CD8-positive, alpha-beta memory T cell (primary cell): Measurements from ENCODE around the gene G6PC3. TPM values are rescaled to one million over a fixed set of nuclear protein-coding genes. Genes with fewer than 3 reads are reported as not detected.
"Not testable (repeated sequence)": the region's sequence is repeated elsewhere in the genome, so short reads cannot be mapped to it uniquely, and the experiment has no call there.

Experiments
- CTCF ChIA-PET: fragments of 350-600 bp; sonication (Branson Sonifier 250); formaldehyde crosslinking; loops from one replicate; lab custom pipeline; 2021; ENCODE audit warnings: antibody characterized with exemption; lab: Charles Lee
- POLR2A ChIA-PET: fragments of 350-600 bp; sonication (Branson Sonifier 250); formaldehyde crosslinking; loops from one replicate; lab custom pipeline; 2021; ENCODE audit warnings: antibody characterized with exemption; lab: Charles Lee
- DNase-seq, 5 donors: peaks; one replicate each; pipeline versions ENCODE4 v3.0.0 to v3.0.0-alpha.2; 2020 to 2022; ENCODE audit warnings: mixed read lengths in 1 of 5
- H3K27ac ChIP-seq: one replicate; pipeline ENCODE4 v1.7.0; 2013; ENCODE audit warnings: low read depth, mild to moderate bottlenecking, low read length, moderate library complexity
- H3K27me3 ChIP-seq: 2 replicates; pipeline ENCODE4 v1.7.0; 2013; ENCODE audit warnings: low read length, mild to moderate bottlenecking; ENCODE audit not compliant: insufficient read depth, poor library complexity, severe bottlenecking
- H3K36me3 ChIP-seq: 2 replicates; pipeline ENCODE4 v1.7.0; 2013; ENCODE audit warnings: mild to moderate bottlenecking, low read length, moderate library complexity; ENCODE audit not compliant: insufficient read depth
- H3K4me1 ChIP-seq: 2 replicates; pipeline ENCODE4 v1.7.0; 2013; ENCODE audit warnings: mild to moderate bottlenecking, low read length, moderate library complexity; ENCODE audit not compliant: insufficient read depth
- H3K4me3 ChIP-seq: 2 replicates; pipeline ENCODE4 v1.7.0; 2013; ENCODE audit warnings: mild to moderate bottlenecking, low read length
- H3K9me3 ChIP-seq: 2 replicates; pipeline ENCODE4 v1.7.0; 2013; ENCODE audit warnings: mild to moderate bottlenecking, low read length
- H3K27ac Mint-ChIP-seq, 8 donors: one replicate each; pipeline ENCODE4 v1.8.0; 2020 to 2021; ENCODE audit warnings: mixed read lengths in 8 of 8, mild to moderate bottlenecking in 6 of 8, inconsistent platforms in 3 of 8, moderate library complexity in 3 of 8
- H3K27me3 Mint-ChIP-seq, 2 donors: one replicate each; pipeline ENCODE4 v1.8.0; 2020 to 2021; ENCODE audit warnings: mixed read lengths in 2 of 2, mild to moderate bottlenecking in 1 of 2, moderate library complexity in 1 of 2
- H3K36me3 Mint-ChIP-seq, 3 donors: one replicate each; pipeline ENCODE4 v1.8.0; 2020 to 2021; ENCODE audit warnings: mixed read lengths in 3 of 3, inconsistent platforms in 1 of 3, mild to moderate bottlenecking in 1 of 3
- H3K4me1 Mint-ChIP-seq, 3 donors: one replicate each; pipeline ENCODE4 v1.8.0; 2020 to 2021; ENCODE audit warnings: mixed read lengths in 3 of 3, inconsistent platforms in 1 of 3, mild to moderate bottlenecking in 1 of 3
- H3K4me3 Mint-ChIP-seq, 7 donors: one replicate each; pipeline ENCODE4 v1.8.0; 2020 to 2021; ENCODE audit warnings: mixed read lengths in 7 of 7, mild to moderate bottlenecking in 6 of 7, moderate library complexity in 4 of 7, inconsistent platforms in 2 of 7
- H3K9me3 Mint-ChIP-seq, 5 donors: one replicate each; pipeline ENCODE4 v1.8.0; 2020 to 2022; ENCODE audit warnings: mixed read lengths in 5 of 5, mild to moderate bottlenecking in 3 of 5, moderate library complexity in 2 of 5, inconsistent platforms in 1 of 5
- polyA plus RNA-seq: library from polyadenylated mRNA; unstranded; fragments of 300-500 nt; fragmentation: Illumina TruSeq; gene quantifications from one replicate; pipeline ENCODE4 v1.2.3, GENCODE V29; 2021
- total RNA-seq, 2 experiments: library from RNA; stranded (reverse); gene quantifications; one replicate each; pipeline ENCODE4 v1.2.3, GENCODE V29; 2021

Gene G6PC3
- total and polyA plus RNA-seq, 3 experiments from 2014 or later, result 27.0 to 38.3 (median 37.1) TPM

DNA sequence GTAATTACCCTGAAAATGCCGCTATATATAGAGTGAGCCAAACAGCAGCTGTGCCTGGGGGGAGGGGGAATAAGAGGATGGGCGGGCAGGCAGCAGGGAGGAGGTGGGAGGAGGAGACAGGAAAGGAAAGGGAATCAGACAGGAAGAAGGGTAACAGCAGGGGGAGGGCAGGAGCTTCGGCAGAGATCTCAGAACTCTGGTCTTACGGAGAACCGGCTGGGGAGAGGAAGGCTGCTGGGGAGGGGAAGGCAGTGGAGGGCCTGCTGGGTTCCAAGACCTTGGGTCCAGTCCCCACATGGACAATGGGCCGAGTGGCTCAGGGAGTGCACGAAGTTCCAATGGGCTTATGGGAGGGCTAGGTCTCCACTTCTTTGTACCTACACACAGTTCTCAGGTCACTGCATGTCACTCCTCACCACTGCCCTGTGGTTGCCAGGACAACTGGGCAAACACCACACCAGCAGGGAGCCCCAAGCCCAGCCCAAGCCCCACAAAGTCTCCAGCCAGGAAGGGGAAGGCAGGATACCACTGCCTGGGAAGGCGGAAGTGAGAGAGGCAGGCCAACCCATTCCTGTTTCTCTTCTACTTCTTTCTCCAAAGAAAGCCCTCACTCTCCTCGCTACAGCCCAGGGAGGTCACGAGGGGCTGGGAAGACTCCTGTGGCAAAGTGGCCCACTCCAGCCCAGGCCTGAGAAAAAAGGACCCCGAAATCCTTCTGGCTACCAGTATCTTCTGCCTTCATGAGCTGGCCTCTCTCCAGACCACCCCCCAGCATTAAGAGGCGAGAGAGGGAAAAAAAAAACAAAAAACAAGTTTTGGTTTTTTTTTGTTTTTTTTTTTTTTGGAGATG lies 25.3 kb downstream of the G6PC3 start:
- Mint-ChIP-seq H3K27me3 (no peaks in the 10 kb centered on the region), H3K4me1 (peaks cover 4 to 12% (median 6%) of the 10 kb centered on the region in 3 donors), H3K36me3 (peaks cover 0 to 33% (median 5%) of the 10 kb centered on the region in 3 donors), H3K27ac (peak overlapping the region in 2 of 8 donors; percentile 44 to 75), H3K4me3 (no peak overlapping the region), H3K9me3 (no peaks in the 10 kb centered on the region)
- H3K9me3 ChIP-seq, result no peaks in the 10 kb centered on the region
- ChIA-PET CTCF (no interaction called here), POLR2A (interaction anchor here (0.6 to 0.7 kb wide), 2 partner anchors 564 to 1133 kb away, joined by 3 read pairs; no protein-coding TSS in a partner anchor)
- H3K4me1 ChIP-seq, result peaks cover 8% of the 10 kb centered on the region
- H3K36me3 ChIP-seq, result no peaks in the 10 kb centered on the region
- H3K4me3 ChIP-seq, result no peak overlapping the region
- H3K27ac ChIP-seq, result peak overlapping the region; percentile 73
- no peak for DNase-seq
- H3K27me3 ChIP-seq, result no peaks in the 10 kb centered on the region

DNA sequence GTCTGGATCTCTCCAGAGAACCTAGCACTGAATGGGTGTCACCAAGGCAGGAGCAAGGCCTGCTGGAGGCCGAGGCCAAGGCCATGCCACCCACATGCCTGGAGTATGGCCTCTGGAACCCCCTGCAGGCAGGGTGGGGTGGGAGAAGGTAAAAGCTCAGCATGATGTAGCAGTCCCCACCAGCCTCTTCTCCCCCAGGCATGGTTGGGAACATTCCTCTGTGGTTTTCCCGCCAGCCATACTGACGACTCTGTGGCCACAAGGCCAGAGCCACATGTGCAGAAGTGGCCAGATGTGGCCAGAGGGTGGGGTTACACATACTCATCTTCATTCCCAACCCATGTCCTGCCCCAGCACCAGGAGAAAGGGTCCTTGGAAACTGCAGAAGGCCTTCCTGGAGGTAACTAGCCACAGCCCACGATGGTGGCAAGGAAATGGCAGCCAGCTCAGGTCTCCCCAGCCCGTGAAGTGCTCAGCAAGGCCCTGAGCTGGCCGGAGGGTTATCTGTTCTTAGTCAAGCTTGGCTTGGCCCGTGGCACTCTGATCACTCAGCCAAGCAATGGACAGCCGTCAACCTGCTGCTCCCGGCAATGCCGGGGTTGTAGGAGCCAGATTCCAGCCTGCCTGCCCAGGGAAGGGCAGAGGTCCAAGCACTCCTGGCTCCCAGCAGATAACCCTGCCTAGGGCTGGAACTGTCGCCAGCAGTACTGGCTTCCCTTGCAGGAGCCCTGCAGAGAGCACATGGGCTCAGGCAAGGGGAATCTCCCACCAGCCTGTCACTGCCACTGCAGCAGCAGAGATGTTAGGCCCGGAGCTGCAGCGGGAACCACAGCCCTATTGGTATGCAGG lies 26.8 kb downstream of the G6PC3 start:
- no peaks in the 10 kb centered on the region for H3K36me3 ChIP-seq
- ChIA-PET CTCF (no interaction called here), POLR2A (no interaction called here)
- Mint-ChIP-seq H3K4me1 (peaks cover 4 to 15% (median 6%) of the 10 kb centered on the region in 3 donors), H3K4me3 (no peak overlapping the region), H3K36me3 (peaks cover 0 to 26% (median 0%) of the 10 kb centered on the region in 3 donors), H3K27me3 (no peaks in the 10 kb centered on the region), H3K27ac (peak overlapping the region in 2 of 8 donors; percentile 19 to 21), H3K9me3 (no peaks in the 10 kb centered on the region)
- H3K27me3 ChIP-seq, result no peaks in the 10 kb centered on the region
- peak overlapping the region; percentile 24 for H3K27ac ChIP-seq
- H3K4me1 ChIP-seq, result peaks cover 8% of the 10 kb centered on the region
- no peak overlapping the region for H3K4me3 ChIP-seq
- DNase-seq, result no peak
- no peaks in the 10 kb centered on the region for H3K9me3 ChIP-seq

DNA sequence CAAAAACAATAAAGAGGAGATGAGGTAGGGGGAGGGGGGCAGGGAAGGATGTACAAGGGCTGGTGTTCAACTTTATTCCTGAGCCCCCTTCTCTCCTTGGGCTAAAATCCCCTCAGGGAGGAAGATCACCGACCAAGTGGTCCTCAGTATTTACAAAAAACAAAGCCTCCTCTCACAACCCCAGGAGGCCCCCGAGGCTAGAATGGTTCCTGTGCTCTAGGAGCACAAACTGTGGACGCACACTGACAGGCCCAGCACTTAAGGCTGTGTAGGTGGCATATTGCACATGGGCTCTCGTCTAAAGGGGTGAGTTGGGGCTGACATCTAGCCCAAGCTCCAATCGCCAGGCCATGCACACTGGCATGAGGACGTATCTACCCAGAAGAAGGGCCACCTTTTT lies 31.3 kb downstream of the G6PC3 start:
- CTCF ChIA-PET, H3K4me3 ChIP-seq, DNase-seq, H3K4me3 Mint-ChIP-seq, POLR2A ChIA-PET, H3K36me3 ChIP-seq, H3K27me3 Mint-ChIP-seq, H3K27me3 ChIP-seq, H3K27ac Mint-ChIP-seq, H3K9me3 Mint-ChIP-seq, H3K9me3 ChIP-seq, H3K4me1 ChIP-seq, H3K27ac ChIP-seq: not testable (repeated sequence)
- H3K36me3 Mint-ChIP-seq, result peaks cover 0 to 32% (median 2%) of the 10 kb centered on the region in 3 donors
- H3K4me1 Mint-ChIP-seq, result peaks cover 0 to 11% (median 5%) of the 10 kb centered on the region in 3 donors

DNA sequence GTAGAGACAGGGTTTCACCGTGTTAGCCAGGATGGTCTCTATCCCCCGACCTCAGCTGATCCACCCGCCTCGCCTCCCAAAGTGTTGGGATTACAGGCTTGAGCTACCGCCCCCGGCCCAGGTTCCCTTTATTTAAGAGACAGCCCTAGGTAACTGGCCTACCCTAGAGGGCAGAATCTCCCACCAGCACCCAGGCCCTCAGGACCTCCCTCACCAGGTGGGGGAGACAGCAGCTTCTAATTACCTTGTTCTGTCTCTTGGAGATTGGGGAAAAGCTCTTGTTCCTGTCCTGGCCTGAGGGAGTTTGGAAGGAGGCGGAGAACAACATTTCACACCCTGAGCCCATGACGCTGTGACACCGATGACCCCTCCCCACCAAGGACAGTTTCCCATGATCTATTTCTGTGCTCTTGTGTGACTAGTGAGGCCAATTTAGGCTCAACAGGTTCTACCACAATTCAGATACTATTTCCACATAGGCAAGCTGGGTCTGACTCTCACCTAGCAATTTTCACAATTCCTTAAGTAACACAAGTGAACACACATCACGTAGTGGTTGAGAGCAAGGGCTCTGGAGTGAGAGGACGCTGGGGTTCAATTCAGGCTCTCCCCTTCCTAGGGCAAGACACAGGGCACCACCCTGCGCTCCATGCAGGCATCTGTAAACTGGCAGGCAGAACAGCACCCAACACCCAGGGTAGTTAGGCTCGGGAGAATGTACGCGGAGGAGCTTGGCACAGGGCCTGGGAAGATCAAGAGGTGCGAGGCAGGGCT lies 32.5 kb downstream of the G6PC3 start:
- Histone ChIP-seq H3K4me1 (no peaks in the 10 kb centered on the region), H3K27ac (no peak overlapping the region), H3K4me3 (no peak overlapping the region), H3K9me3 (no peaks in the 10 kb centered on the region), H3K36me3 (no peaks in the 10 kb centered on the region), H3K27me3 (no peaks in the 10 kb centered on the region)
- CTCF ChIA-PET, result interaction anchor here (1.1 kb wide), 1 partner anchor 12 kb away, joined by 3 read pairs; no protein-coding TSS in a partner anchor
- H3K27me3 Mint-ChIP-seq, result no peaks in the 10 kb centered on the region
- H3K4me3 Mint-ChIP-seq, result no peak overlapping the region
- POLR2A ChIA-PET, result no interaction called here
- H3K27ac Mint-ChIP-seq, result peak overlapping the region in 2 of 8 donors; percentile 38 to 70
- peaks cover 0 to 35% (median 5%) of the 10 kb centered on the region in 3 donors for H3K36me3 Mint-ChIP-seq
- H3K4me1 Mint-ChIP-seq, result peaks cover 4 to 13% (median 7%) of the 10 kb centered on the region in 3 donors
- no peak for DNase-seq
- H3K9me3 Mint-ChIP-seq, result no peaks in the 10 kb centered on the region

DNA sequence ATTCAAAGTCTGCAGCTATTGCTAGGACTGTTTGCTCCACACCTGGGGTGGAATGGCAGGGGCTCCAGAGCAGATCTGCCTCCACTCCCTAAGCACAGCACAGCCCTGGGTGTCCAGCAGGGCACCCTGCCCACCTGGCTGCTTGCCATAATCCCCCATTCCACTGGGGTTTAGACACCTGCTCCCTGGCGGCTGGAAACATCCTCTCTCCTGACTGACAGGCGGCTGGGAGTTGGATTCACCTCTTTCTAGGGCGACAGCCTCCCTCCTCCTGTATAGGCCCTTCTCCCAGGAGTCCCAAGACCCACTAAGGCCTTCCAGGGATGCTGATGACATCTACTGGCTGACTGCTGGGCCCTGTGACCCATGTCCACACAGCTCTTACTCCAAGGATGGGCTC lies 34.9 kb downstream of the G6PC3 start:
- CTCF ChIA-PET, result interaction anchor here (1.1 kb wide), 1 partner anchor 10 kb away, joined by 3 read pairs; no protein-coding TSS in a partner anchor
- Histone ChIP-seq H3K27me3 (no peaks in the 10 kb centered on the region), H3K27ac (no peak overlapping the region), H3K9me3 (no peaks in the 10 kb centered on the region), H3K4me3 (no peak overlapping the region), H3K36me3 (no peaks in the 10 kb centered on the region), H3K4me1 (peaks cover 4% of the 10 kb centered on the region)
- Mint-ChIP-seq H3K36me3 (peaks cover 0 to 41% (median 5%) of the 10 kb centered on the region in 3 donors), H3K9me3 (no peaks in the 10 kb centered on the region), H3K4me1 (peaks cover 4 to 18% (median 9%) of the 10 kb centered on the region in 3 donors), H3K27me3 (no peaks in the 10 kb centered on the region), H3K27ac (no peak overlapping the region), H3K4me3 (no peak overlapping the region)
- DNase-seq, result no peak
- POLR2A ChIA-PET, result no interaction called here

DNA sequence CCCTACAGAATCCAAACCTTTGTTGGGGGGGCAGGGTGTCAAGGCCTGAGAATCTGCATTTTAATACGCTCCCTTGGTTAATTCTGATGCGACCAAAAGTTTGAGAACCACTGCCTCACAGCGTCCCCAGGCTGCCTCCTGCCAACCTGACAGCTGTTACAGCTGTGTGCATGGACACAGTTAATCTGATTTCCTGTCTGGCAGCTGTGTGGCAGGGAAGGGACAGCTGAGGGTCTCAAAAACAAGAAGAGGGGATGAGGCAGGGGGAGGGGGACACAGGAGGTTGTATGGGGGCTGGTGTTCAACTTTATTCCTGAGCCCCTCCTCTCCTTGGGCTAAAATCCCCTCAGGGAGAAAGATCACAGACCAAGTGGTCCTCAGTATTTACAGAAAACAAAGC lies 35.4 kb downstream of the G6PC3 start:
- no peaks in the 10 kb centered on the region for H3K9me3 Mint-ChIP-seq
- peaks cover 4 to 22% (median 11%) of the 10 kb centered on the region in 3 donors for H3K4me1 Mint-ChIP-seq
- H3K9me3 ChIP-seq, result no peaks in the 10 kb centered on the region
- POLR2A ChIA-PET, result no interaction called here
- no peak overlapping the region for H3K4me3 ChIP-seq
- peak overlapping the region in 1 of 8 donors; percentile 81 for H3K27ac Mint-ChIP-seq
- H3K27me3 Mint-ChIP-seq, result no peaks in the 10 kb centered on the region
- peaks cover 7% of the 10 kb centered on the region for H3K4me1 ChIP-seq
- H3K27me3 ChIP-seq, result no peaks in the 10 kb centered on the region
- DNase-seq, result no peak
- no peaks in the 10 kb centered on the region for H3K36me3 ChIP-seq
- CTCF ChIA-PET, result interaction anchor here (1.1 kb wide), 1 partner anchor 10 kb away, joined by 3 read pairs; no protein-coding TSS in a partner anchor
- no peak overlapping the region for H3K27ac ChIP-seq
- peaks cover 0 to 41% (median 5%) of the 10 kb centered on the region in 3 donors for H3K36me3 Mint-ChIP-seq
- no peak overlapping the region for H3K4me3 Mint-ChIP-seq

DNA sequence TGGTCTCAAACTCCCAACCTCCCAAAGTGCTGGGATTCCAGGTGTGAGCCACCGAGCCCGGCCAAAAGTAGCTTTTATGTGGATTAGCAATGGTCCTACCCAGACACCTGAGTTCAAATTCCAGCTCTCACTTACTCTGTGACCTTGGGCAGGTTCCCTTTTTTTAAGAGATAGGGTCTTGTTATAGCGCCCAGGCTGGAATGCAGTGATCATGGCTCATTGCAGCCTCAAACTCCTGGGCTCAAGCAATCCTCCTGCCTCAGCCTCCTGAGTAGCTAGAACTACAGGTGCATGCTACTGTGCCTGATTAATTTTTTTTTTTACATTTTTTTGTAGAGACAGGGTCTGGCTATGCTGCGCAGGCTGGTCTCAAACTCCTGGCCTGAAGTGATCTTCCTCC lies 36.3 kb downstream of the G6PC3 start:
- POLR2A ChIA-PET, result no interaction called here
- peaks cover 14% of the 10 kb centered on the region for H3K4me1 ChIP-seq

More for the DNA sequence above, 36.3 kb downstream of the G6PC3 start:
- Mint-ChIP-seq H3K27me3 (no peaks in the 10 kb centered on the region), H3K27ac (no peak overlapping the region), H3K36me3 (peaks cover 0 to 37% (median 6%) of the 10 kb centered on the region in 3 donors), H3K4me1 (peaks cover 10 to 28% (median 16%) of the 10 kb centered on the region in 3 donors), H3K9me3 (no peaks in the 10 kb centered on the region), H3K4me3 (no peak overlapping the region)
- CTCF ChIA-PET, result interaction anchor here (0.6 kb wide), 1 partner anchor 14 kb away, joined by 4 read pairs; no protein-coding TSS in a partner anchor
- H3K36me3 ChIP-seq, result no peaks in the 10 kb centered on the region
- no peaks in the 10 kb centered on the region for H3K27me3 ChIP-seq
- no peak overlapping the region for H3K4me3 ChIP-seq
- no peak for DNase-seq
- H3K9me3 ChIP-seq, result no peaks in the 10 kb centered on the region
- no peak overlapping the region for H3K27ac ChIP-seq
